ENCODE measurements around the gene TPCN1. TPM values are rescaled to one million over a fixed set of nuclear protein-coding genes. Genes with fewer than 3 reads are reported as not detected.
A peak's percentile ranks its signal among the peaks of the same experiment; 100 is the strongest.

Gene TPCN1
- total and polyA plus RNA-seq, 2 of the 13 experiments (the other 11 are each of a cell fraction or from before 2014, with no cell fraction given), result 8.0 to 26.8 TPM

- TF ChIP-seq RERE (CRISPR knock-in tag; IDR thresholded peaks at IDR 0.05; ENCODE audit: low read depth) (no peak; the same call in 1 of the 2 replicates), CCDC6 (CRISPR knock-in tag; IDR thresholded peaks at IDR 0.05) (no peak), TGIF2 (CRISPR knock-in tag; IDR thresholded peaks at IDR 0.05) (no peak), NFYC (CRISPR knock-in tag; IDR thresholded peaks at IDR 0.05) (peak; percentile 96), ZNF772 (CRISPR knock-in tag; IDR thresholded peaks at IDR 0.05) (no peak), ZNF512B (CRISPR knock-in tag; IDR thresholded peaks at IDR 0.05; ENCODE audit: borderline replicate concordance) (no peak), ZNF784 (CRISPR knock-in tag; IDR thresholded peaks at IDR 0.05; ENCODE audit: borderline replicate concordance) (peak; percentile 39; the same call in 1 of the 2 replicates), ZNF383 (CRISPR knock-in tag; IDR thresholded peaks at IDR 0.05; ENCODE audit: borderline replicate concordance) (no peak), ZNF616 (CRISPR knock-in tag; IDR thresholded peaks at IDR 0.05; ENCODE audit: low read depth) (no peak), AKAP8 (CRISPR knock-in tag; IDR thresholded peaks at IDR 0.05) (no peak), MTF2 (CRISPR knock-in tag; IDR thresholded peaks at IDR 0.05; ENCODE audit: borderline replicate concordance) (no peak)
- TF ChIP-seq, protein P1, sequence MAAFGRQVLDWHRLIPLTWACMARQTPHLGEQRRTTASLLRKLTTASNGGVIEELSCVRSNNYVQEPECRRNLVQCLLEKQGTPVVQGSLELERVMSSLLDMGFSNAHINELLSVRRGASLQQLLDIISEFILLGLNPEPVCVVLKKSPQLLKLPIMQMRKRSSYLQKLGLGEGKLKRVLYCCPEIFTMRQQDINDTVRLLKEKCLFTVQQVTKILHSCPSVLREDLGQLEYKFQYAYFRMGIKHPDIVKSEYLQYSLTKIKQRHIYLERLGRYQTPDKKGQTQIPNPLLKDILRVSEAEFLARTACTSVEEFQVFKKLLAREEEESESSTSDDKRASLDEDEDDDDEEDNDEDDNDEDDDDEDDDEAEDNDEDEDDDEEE (CRISPR knock-in tag; IDR thresholded peaks at IDR 0.05), result no peak
- TF ChIP-seq, protein P2, sequence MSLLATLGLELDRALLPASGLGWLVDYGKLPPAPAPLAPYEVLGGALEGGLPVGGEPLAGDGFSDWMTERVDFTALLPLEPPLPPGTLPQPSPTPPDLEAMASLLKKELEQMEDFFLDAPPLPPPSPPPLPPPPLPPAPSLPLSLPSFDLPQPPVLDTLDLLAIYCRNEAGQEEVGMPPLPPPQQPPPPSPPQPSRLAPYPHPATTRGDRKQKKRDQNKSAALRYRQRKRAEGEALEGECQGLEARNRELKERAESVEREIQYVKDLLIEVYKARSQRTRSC (CRISPR knock-in tag; IDR thresholded peaks at IDR 0.05; ENCODE audit: low read depth), result no peak
- TF ChIP-seq, protein P3, sequence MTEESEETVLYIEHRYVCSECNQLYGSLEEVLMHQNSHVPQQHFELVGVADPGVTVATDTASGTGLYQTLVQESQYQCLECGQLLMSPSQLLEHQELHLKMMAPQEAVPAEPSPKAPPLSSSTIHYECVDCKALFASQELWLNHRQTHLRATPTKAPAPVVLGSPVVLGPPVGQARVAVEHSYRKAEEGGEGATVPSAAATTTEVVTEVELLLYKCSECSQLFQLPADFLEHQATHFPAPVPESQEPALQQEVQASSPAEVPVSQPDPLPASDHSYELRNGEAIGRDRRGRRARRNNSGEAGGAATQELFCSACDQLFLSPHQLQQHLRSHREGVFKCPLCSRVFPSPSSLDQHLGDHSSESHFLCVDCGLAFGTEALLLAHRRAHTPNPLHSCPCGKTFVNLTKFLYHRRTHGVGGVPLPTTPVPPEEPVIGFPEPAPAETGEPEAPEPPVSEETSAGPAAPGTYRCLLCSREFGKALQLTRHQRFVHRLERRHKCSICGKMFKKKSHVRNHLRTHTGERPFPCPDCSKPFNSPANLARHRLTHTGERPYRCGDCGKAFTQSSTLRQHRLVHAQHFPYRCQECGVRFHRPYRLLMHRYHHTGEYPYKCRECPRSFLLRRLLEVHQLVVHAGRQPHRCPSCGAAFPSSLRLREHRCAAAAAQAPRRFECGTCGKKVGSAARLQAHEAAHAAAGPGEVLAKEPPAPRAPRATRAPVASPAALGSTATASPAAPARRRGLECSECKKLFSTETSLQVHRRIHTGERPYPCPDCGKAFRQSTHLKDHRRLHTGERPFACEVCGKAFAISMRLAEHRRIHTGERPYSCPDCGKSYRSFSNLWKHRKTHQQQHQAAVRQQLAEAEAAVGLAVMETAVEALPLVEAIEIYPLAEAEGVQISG (CRISPR knock-in tag; IDR thresholded peaks at IDR 0.05), result peak; percentile 61; the same call in 1 of the 2 replicates
Observed at GRCh38 chr12:113221181-113221996, at the start of gene TPCN1 (continued).
